ENCODE results near the gene TLX2. TPM values are rescaled to one million over a fixed set of nuclear protein-coding genes. Genes with fewer than 3 reads are reported as not detected.

TLX2 gene
- total and polyA plus RNA-seq, 2 of the 4 experiments (the other 2 are of a cell fraction), result not detected

DNA sequence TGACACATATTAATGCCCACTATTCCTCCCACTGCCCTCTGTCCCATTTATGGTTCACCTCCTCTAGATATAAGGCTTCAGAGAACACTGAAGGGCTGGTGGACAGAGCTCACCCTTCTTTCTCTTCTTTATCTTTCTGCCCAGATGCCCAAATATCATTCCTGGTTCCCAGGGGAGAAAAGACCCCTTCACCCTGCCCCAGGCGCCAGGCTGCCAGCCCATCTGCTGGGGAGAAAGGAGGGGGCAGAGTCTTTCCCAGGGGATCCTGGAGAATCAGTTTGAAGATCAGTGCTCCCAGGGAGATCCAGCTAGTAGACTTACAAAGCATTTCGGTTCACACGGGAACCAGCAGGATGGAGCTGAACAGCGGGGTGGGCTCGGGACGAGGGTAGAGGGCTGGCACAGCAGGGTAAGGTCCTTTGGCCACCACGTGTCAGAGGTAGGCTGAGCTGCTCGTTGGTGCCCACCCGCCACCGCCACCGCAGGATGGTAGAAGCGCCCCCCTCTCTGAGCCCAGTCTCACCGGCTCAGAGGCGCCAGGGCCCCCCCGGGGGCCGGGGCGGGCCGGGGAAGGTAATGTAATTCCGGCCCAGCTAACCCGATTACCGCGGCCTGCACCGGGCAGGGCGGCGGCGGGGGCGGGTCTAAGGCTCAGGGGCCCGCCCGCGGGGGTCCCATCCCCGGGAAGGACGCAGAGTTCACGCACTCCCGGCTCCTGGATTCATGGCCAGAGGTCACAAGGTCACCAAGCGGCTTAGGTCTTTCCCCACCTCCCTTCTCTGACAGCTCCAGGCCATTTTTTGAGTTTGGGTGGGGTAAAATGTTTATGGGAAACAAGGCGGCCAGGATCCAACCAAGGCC, 1.3 kb upstream of the TLX2 start (continued):
- TF ChIP-seq CTCF (conservative IDR thresholded peaks at IDR 0.05; ENCODE audit: low read depth, low read length), result no peak
- no peak for TF ChIP-seq BHLHE40 (IDR thresholded peaks at IDR 0.05; ENCODE audit: low read depth, low read length)
- no peak for TF ChIP-seq CHD1 (IDR thresholded peaks at IDR 0.05; ENCODE audit: low read depth, low read length)
- no peak for TF ChIP-seq MAFK (IDR thresholded peaks at IDR 0.05; ENCODE audit: low read depth, low read length)
- TF ChIP-seq RAD21 (IDR thresholded peaks at IDR 0.05; ENCODE audit: low read length), result no peak
